HepG2 (cell line): ENCODE measurements around the gene IQGAP2. TPM values are rescaled to one million over a fixed set of nuclear protein-coding genes. Genes with fewer than 3 reads are reported as not detected.

ENCODE experiments used
- AKAP8 ChIP-seq: sonication (generic); formaldehyde crosslinking; IDR thresholded peaks from 2 replicates; pipeline ENCODE4 v1.5.1; 2020; ENCODE audit warnings: mild to moderate bottlenecking, missing genetic modification reagents
- FOXO1 ChIP-seq: sonication (generic); formaldehyde crosslinking; IDR thresholded peaks from 2 replicates; pipeline ENCODE4 v1.4.0; 2020; ENCODE audit warnings: missing genetic modification reagents
- NBN ChIP-seq: fragments of 450-650 bp; conservative IDR thresholded peaks from 2 replicates; pipeline ENCODE4 v1.6.1; 2017
- TOPORS ChIP-seq: sonication (generic); formaldehyde crosslinking; IDR thresholded peaks from 2 replicates; pipeline ENCODE4 v1.8.0; 2023; ENCODE audit warnings: mild to moderate bottlenecking, missing genetic modification reagents
- ZNF101 ChIP-seq: sonication (generic); formaldehyde crosslinking; IDR thresholded peaks from 2 replicates; pipeline ENCODE4 v1.4.0; 2020; ENCODE audit warnings: mild to moderate bottlenecking, low read depth, missing genetic modification reagents, borderline replicate concordance
- ZNF879 ChIP-seq: sonication (generic); formaldehyde crosslinking; IDR thresholded peaks from 2 replicates; pipeline ENCODE4 v1.8.1; 2023; ENCODE audit warnings: missing genetic modification reagents
- ZNF883 ChIP-seq: sonication (generic); formaldehyde crosslinking; IDR thresholded peaks from 2 replicates; pipeline ENCODE4 v1.5.1; 2020; ENCODE audit warnings: mild to moderate bottlenecking, missing genetic modification reagents; ENCODE audit errors: not compliant biosample characterization
- polyA plus RNA-seq, 8 experiments: library from polyadenylated mRNA; depleted of rRNA in 3 of 8; stranded (reverse) in 7 of 8; unstranded in 1 of 8; fragments of >200 nt; fragmentation: Illumina TruSeq in 4 of 8; extraction: Trizol in 4 of 8; gene quantifications; 2 replicates each; pipeline versions ENCODE4 v1.2.1 to v1.2.3, GENCODE V29; 2011 to 2016; ENCODE audit warnings: low read depth in 4 of 8, missing spikeins in 1 of 8, mixed read lengths in 1 of 8; ENCODE audit not compliant: insufficient read depth in 1 of 8
- total RNA-seq, 5 experiments: library from RNA; depleted of rRNA; stranded (reverse); fragments of >200 nt; fragmentation: Illumina TruSeq; extraction: Trizol; gene quantifications; 2 replicates each; pipeline ENCODE4 v1.2.3, GENCODE V29; 2016; ENCODE audit warnings: low read depth in 1 of 5
- TF ChIP-seq, protein P1 (sequence below): sonication (generic); formaldehyde crosslinking; IDR thresholded peaks from 2 replicates; pipeline ENCODE4 v1.5.0; 2020; ENCODE audit warnings: mild to moderate bottlenecking, missing genetic modification reagents
- TF ChIP-seq, protein P2 (sequence below): sonication (generic); formaldehyde crosslinking; conservative IDR thresholded peaks from 2 replicates; pipeline ENCODE4 v1.4.0; 2020; ENCODE audit warnings: mild to moderate bottlenecking, missing genetic modification reagents, moderate library complexity
- TF ChIP-seq, protein P3 (sequence below): sonication (generic); formaldehyde crosslinking; IDR thresholded peaks from 2 replicates; pipeline ENCODE4 v1.5.1; 2020; ENCODE audit warnings: missing genetic modification reagents, mild to moderate bottlenecking, borderline replicate concordance
- TF ChIP-seq, protein P4 (sequence below): sonication (generic); formaldehyde crosslinking; IDR thresholded peaks from 2 replicates; pipeline ENCODE4 v1.4.0; 2020; ENCODE audit warnings: missing genetic modification reagents
- TF ChIP-seq, protein P5 (sequence below): sonication (generic); formaldehyde crosslinking; IDR thresholded peaks from 2 replicates; pipeline ENCODE4; 2020; ENCODE audit warnings: missing genetic modification reagents, mild to moderate bottlenecking, borderline replicate concordance

Gene IQGAP2
- total and polyA plus RNA-seq, 2 of the 13 experiments (the other 11 are each of a cell fraction or from before 2014, with no cell fraction given), result 35.2 to 83.3 TPM

DNA sequence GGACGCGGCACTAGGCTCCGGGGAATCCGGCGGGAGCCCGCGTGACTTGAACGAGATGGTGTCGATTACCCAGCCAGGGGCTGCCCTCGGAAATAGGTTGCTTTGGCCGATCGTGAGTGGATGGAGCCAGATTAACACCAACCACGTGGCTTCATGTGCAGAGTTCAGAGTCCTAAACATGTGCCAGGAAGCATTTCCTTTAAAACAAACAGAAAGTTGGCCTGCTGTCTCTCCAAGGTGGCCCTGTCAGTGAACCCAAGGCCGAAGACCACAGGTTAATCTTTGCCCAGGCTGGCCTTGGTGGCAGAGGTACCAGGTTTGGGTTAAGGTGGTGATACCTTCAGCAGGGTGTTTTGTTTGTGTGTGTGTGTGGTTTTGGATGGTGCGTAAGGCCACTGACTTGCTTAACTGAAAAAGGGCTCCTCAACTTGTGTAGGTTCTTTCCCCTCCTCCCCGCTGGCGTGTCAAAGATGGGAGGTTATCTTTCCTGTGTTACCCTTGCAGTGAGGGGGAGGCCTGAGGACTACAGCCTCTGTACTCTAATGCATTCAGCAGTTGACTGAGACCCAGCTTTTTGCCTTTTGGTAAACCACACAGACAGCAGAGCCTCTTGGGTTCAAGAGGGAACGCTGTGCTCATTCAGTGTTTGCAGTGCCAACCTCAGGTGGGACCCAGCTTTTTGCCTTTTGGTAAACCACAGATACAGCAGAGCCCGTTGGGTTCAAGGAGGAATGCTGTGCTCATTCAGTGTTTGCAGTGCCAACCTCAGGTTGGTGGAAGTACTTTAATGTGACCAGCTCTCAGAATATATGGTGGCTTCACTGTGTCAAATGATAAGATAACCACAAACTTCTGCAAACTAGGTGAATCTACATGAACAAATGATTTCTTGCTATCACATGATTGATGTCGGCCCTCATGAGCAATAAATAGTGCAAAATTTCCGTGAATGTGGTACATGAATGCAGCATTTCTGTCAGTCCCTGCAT is 1.4 kb downstream of the IQGAP2 start (continued):
- TF ChIP-seq, protein P1, sequence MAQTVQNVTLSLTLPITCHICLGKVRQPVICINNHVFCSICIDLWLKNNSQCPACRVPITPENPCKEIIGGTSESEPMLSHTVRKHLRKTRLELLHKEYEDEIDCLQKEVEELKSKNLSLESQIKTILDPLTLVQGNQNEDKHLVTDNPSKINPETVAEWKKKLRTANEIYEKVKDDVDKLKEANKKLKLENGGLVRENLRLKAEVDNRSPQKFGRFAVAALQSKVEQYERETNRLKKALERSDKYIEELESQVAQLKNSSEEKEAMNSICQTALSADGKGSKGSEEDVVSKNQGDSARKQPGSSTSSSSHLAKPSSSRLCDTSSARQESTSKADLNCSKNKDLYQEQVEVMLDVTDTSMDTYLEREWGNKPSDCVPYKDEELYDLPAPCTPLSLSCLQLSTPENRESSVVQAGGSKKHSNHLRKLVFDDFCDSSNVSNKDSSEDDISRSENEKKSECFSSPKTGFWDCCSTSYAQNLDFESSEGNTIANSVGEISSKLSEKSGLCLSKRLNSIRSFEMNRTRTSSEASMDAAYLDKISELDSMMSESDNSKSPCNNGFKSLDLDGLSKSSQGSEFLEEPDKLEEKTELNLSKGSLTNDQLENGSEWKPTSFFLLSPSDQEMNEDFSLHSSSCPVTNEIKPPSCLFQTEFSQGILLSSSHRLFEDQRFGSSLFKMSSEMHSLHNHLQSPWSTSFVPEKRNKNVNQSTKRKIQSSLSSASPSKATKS (CRISPR knock-in tag), result 0 out of 2 replicates have a peak, but pooled peaks have one; percentile 85
- TF ChIP-seq AKAP8 (CRISPR knock-in tag), result peak; percentile 76
- no peak for TF ChIP-seq ZNF879 (CRISPR knock-in tag)
- no peak for TF ChIP-seq ZNF101 (CRISPR knock-in tag)
- TF ChIP-seq, protein P2, sequence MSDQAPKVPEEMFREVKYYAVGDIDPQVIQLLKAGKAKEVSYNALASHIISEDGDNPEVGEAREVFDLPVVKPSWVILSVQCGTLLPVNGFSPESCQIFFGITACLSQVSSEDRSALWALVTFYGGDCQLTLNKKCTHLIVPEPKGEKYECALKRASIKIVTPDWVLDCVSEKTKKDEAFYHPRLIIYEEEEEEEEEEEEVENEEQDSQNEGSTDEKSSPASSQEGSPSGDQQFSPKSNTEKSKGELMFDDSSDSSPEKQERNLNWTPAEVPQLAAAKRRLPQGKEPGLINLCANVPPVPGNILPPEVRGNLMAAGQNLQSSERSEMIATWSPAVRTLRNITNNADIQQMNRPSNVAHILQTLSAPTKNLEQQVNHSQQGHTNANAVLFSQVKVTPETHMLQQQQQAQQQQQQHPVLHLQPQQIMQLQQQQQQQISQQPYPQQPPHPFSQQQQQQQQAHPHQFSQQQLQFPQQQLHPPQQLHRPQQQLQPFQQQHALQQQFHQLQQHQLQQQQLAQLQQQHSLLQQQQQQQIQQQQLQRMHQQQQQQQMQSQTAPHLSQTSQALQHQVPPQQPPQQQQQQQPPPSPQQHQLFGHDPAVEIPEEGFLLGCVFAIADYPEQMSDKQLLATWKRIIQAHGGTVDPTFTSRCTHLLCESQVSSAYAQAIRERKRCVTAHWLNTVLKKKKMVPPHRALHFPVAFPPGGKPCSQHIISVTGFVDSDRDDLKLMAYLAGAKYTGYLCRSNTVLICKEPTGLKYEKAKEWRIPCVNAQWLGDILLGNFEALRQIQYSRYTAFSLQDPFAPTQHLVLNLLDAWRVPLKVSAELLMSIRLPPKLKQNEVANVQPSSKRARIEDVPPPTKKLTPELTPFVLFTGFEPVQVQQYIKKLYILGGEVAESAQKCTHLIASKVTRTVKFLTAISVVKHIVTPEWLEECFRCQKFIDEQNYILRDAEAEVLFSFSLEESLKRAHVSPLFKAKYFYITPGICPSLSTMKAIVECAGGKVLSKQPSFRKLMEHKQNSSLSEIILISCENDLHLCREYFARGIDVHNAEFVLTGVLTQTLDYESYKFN, result peak; percentile 97
- TF ChIP-seq, protein P3, sequence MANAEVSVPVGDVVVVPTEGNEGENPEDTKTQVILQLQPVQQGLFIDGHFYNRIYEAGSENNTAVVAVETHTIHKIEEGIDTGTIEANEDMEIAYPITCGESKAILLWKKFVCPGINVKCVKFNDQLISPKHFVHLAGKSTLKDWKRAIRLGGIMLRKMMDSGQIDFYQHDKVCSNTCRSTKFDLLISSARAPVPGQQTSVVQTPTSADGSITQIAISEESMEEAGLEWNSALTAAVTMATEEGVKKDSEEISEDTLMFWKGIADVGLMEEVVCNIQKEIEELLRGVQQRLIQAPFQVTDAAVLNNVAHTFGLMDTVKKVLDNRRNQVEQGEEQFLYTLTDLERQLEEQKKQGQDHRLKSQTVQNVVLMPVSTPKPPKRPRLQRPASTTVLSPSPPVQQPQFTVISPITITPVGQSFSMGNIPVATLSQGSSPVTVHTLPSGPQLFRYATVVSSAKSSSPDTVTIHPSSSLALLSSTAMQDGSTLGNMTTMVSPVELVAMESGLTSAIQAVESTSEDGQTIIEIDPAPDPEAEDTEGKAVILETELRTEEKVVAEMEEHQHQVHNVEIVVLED (CRISPR knock-in tag), result peak; percentile 38; the same call in 1 of the 2 replicates
- no peak for TF ChIP-seq NBN
- TF ChIP-seq FOXO1, result peak; percentile 74; the same call in 1 of the 2 replicates
- TF ChIP-seq, protein P4, sequence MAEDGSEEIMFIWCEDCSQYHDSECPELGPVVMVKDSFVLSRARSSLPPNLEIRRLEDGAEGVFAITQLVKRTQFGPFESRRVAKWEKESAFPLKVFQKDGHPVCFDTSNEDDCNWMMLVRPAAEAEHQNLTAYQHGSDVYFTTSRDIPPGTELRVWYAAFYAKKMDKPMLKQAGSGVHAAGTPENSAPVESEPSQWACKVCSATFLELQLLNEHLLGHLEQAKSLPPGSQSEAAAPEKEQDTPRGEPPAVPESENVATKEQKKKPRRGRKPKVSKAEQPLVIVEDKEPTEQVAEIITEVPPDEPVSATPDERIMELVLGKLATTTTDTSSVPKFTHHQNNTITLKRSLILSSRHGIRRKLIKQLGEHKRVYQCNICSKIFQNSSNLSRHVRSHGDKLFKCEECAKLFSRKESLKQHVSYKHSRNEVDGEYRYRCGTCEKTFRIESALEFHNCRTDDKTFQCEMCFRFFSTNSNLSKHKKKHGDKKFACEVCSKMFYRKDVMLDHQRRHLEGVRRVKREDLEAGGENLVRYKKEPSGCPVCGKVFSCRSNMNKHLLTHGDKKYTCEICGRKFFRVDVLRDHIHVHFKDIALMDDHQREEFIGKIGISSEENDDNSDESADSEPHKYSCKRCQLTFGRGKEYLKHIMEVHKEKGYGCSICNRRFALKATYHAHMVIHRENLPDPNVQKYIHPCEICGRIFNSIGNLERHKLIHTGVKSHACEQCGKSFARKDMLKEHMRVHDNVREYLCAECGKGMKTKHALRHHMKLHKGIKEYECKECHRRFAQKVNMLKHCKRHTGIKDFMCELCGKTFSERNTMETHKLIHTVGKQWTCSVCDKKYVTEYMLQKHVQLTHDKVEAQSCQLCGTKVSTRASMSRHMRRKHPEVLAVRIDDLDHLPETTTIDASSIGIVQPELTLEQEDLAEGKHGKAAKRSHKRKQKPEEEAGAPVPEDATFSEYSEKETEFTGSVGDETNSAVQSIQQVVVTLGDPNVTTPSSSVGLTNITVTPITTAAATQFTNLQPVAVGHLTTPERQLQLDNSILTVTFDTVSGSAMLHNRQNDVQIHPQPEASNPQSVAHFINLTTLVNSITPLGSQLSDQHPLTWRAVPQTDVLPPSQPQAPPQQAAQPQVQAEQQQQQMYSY (CRISPR knock-in tag), result no peak
- TF ChIP-seq TOPORS, result peak; percentile 82; the same call in 1 of the 2 replicates
- TF ChIP-seq, protein P5, sequence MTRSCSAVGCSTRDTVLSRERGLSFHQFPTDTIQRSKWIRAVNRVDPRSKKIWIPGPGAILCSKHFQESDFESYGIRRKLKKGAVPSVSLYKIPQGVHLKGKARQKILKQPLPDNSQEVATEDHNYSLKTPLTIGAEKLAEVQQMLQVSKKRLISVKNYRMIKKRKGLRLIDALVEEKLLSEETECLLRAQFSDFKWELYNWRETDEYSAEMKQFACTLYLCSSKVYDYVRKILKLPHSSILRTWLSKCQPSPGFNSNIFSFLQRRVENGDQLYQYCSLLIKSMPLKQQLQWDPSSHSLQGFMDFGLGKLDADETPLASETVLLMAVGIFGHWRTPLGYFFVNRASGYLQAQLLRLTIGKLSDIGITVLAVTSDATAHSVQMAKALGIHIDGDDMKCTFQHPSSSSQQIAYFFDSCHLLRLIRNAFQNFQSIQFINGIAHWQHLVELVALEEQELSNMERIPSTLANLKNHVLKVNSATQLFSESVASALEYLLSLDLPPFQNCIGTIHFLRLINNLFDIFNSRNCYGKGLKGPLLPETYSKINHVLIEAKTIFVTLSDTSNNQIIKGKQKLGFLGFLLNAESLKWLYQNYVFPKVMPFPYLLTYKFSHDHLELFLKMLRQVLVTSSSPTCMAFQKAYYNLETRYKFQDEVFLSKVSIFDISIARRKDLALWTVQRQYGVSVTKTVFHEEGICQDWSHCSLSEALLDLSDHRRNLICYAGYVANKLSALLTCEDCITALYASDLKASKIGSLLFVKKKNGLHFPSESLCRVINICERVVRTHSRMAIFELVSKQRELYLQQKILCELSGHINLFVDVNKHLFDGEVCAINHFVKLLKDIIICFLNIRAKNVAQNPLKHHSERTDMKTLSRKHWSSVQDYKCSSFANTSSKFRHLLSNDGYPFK (CRISPR knock-in tag), result peak; percentile 32; the same call in 1 of the 2 replicates
- peak; percentile 61 for TF ChIP-seq ZNF883 (CRISPR knock-in tag)
